Dermis microvascular lymphatic vessel endothelial cell (primary cell): ENCODE measurements around the gene GFRA1. TPM values are rescaled to one million over a fixed set of nuclear protein-coding genes. Genes with fewer than 3 reads are reported as not detected.
A peak's percentile ranks its signal among the peaks of the same experiment; 100 is the strongest.
"Not testable (repeated sequence)": the region's sequence is repeated elsewhere in the genome, so short reads cannot be mapped to it uniquely, and the experiment has no call there.

Experiments
- DNase-seq, 2 donors: peaks; one replicate each; pipeline versions ENCODE4 v3.0.0 to v3.0.0-alpha.2; 2010; ENCODE audit warnings: low read depth in 2 of 2
- total RNA-seq: library from RNA; depleted of rRNA; stranded (reverse); fragments of >200 nt; gene quantifications from 2 replicates; pipeline ENCODE4 v1.2.1, GENCODE V29; 2014

The GFRA1 gene
- total RNA-seq, 1 donor from 2014 or later, result 10.5 TPM

DNA sequence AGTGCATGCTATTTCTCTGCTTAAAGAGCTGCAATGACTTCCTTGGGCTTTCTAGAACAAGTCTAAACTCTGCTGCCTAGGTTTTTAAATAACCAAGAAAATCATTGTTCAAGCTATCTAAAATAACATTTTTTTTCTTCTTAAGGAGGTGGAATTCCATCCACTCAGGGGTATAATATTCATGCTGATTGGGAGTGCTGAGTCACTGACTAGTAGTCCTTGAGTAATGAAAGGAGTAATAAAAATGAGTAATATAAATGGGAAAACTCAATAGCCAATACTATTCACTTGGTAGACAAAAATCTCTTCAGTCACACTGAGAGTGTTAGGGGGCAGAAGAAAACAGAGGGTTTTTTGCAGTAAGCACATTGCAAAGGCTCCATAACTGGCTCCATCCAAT lies 72.0 kb downstream of the GFRA1 start:
- DNase-seq, result no peak

DNA sequence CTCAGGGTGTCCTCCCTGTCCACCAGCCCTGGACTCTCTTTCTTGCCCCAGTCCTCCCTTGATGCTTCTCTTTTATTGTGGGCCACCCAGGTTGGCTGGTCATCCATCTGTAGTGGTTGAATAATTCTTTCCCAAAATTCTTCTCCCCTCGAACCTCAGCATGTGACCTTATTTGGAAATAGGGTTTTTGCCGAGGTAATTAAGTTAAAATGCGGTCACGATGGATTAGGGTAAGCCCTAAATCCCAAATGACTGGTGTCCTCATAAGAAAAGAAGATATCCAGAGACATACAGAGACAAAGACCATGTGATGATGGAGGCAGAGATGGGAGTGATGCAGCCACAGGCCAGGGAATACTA lies 74.3 kb downstream of the GFRA1 start:
- DNase-seq, result no peak

- DNase-seq, result no peak
Measured at GRCh38 chr10:116197946-116198675, 74.9 kb downstream of the GFRA1 start.

DNA sequence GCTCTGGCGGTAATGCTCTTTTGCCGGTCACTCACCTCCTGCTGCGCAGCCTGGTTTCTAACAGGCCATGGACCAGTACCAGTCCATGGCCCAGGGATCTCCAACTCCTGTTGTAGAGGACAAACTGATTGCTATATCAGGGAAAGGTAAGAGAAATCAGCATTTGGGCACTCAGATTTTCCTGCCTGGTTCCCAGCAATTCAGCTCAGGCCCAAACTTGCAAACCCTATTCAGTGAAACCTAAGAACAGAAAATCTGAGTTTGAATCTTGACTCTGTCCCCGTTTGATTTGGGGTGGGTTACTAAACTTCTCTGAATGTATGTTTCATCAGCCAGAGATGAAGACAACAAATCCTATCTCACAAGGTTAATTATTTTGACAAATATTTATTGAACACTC lies 77.4 kb downstream of the GFRA1 start:
- DNase-seq, result no peak

- no peak for DNase-seq
Measured at GRCh38 chr10:116195039-116195438, 78.0 kb downstream of the GFRA1 start.

DNA sequence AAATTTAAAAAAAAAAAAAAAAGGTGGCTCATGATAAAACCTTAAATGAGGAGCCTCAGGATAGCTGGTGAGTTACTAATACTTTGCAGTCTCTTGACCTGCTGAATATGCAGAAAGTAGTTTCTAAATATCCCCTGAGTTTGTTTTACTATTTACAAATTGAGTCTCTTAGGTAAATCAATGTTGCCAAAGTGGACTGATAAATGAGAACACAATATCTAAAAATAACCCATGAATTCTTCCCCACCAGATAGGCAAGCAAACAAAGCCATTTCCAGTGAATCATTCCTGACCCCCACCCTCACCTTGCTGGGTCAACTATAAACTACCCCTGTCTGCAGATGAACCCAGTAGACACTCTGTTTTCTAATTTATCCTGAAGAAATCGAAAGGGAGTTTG lies 78.9 kb downstream of the GFRA1 start:
- DNase-seq, result no peak

DNA sequence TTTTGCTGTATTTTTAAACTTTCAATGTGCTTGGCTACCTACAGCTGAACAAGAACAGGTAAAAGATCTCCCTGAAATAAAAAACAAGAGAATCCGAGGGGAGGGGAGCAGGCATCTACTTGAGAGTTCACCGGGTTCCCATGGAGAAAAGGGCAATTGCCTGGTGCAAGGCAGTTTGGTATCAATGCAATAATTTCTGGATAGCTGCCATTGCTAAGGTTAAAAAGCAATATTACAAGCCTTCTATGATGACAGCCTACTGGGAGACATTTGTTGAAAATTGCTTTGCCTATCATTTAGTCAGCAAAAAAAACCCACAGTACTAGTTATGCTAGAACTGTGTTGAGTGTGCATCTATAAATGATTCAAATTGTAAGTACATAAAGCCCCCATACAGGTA lies 82.1 kb downstream of the GFRA1 start:
- no peak for DNase-seq

DNA sequence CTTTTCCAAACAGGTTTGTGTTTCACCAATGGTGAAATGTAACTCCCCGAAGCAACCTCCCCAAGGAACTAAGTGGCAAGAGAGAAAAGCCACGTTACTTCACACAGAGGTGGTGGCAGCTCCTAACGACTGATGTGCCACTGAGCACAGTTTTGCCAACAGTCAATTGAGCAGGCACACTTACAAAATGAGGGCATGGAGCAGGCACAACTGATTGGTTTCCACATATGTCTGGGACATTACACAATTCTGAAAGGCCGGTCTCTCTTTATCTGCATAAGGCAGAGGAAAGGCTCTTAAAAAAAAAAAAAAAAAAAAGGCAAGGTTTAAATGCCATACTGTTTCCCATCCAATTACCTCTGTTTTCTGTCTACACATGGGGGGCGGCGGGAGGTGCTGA lies 86.7 kb downstream of the GFRA1 start:
- no peak for DNase-seq

- no peak for DNase-seq
Measured at GRCh38 chr10:116185199-116185867, 87.7 kb downstream of the GFRA1 start.

DNA sequence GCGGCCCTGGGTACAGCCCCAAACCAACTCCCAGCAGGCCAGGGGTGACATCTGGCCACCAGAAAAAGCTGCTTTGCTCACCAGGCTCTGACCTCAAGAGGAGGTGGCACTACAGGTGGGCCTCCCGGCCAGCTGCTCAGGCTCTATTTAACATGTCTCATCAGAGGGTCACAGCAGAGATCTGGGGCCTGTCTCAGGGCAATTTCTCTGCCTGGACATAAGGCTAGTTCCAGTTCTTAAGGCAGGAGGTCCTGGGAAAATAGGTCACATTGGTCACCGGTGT lies 88.6 kb downstream of the GFRA1 start:
- DNase-seq, result no peak

GRCh38 chr10:116183733-116184511 lies 89.1 kb downstream of the GFRA1 start:
- DNase-seq, result peak in 1 of 2 donors; percentile 11

DNA sequence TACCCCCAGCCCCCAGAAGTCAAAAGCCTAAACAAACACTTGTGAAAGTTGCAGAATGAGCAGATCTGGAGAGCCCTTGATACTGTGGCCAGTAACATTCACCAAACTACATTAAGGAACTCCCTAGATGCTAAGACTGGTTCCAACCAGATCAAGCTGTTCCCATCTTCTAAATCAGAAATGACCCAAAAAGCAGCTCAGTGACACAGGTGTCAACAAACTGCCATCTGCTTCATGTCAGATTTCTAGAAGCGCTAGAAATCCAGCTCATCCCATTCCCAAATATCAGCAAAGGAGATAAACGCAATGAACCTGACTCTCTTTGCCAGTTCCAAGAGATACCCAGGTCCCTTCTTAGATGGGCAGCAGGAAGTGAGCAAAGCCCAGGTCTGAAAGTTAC lies 90.6 kb downstream of the GFRA1 start:
- DNase-seq, result no peak

DNA sequence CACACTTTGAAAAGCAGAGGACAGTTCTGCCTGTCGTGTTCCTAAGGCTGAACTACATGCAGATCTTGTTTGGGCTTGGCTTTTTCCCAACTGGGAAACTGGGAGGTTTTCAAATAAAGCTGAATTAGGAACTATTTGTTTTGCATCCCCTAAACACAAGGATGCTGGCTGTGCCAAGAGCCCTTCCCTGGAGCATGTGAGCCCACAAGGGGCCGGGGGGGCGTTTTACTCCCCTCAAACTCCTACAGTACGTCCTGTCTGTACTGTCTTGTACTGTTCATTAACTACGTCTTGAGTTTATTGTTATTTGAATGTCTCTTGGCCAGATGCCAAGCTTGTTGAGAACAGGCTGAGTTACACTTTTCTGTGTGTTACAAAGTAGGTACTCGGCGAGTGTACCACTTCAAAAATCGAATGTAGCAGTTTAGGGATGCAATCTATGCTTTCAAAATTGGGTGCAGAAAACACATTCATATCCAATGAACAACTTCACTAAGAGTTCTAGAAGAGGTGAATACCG lies 94.9 kb downstream of the GFRA1 start:
- no peak for DNase-seq

DNA sequence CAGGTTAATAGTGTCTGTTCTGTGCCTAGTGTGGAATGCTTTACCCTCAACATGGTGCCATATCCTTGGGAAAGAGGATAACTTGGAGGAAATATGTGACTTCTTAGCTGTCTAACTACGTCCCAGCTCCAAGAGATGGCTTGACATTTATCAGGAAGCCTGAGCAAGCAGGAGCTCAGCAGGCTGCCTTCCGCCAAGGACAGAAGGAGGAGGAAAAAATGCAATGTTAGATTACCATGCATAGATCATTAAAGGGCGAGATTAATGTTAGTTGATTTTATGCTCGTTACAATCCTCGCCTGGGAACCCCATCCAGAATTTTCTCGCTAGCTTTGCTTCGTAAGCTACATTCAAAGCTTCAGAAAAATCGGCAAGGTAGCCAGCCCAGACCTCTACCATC lies 97.8 kb downstream of the GFRA1 start:
- no peak for DNase-seq

- DNase-seq, result no peak
Measured at GRCh38 chr10:116171505-116171904, 101.5 kb downstream of the GFRA1 start.

DNA sequence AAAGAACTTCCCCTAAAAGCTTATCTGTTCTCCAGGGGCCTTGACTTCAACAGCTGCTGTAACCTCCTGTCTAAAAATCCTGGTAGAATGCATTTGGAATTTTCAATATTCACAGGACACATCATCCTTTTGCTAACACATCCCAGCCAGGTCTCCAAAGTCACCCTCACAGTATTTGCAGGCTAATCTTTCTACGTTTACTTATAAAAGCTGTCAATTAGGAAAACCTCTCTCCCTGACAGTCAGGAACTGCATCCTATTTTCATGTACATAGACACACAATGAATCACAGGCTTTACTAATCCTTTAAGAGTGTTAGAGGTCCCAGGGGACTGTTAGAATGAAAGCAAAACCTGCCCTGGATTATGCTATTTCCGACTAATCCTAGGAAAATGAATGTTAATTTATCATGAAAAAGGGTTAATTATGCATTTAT lies 102.2 kb downstream of the GFRA1 start:
- DNase-seq, result no peak

- no peak for DNase-seq
Measured at GRCh38 chr10:116169782-116170445, 103.1 kb downstream of the GFRA1 start.

GRCh38 chr10:116168745-116169144 lies 104.3 kb downstream of the GFRA1 start:
- no peak for DNase-seq

DNA sequence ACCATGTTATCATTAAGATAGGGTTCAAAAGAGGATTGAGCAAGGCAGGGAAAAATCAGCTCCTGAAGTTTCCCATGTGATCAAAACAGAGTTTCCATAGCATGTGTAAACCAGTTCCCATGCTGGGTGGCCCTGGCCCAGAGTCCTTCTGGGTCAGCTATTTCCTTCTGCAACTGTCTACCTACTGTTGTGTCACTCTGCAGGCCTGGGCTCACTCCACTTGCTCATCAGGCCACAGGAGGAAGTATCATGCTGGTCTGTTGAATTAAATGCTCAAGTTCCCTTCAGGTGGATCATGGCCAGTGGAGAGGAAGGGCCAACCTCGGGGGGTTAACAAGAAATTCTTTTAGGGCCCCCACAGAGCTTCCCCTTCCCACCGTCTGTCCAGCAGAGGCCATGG lies 104.7 kb downstream of the GFRA1 start:
- DNase-seq, result no peak

- not testable (repeated sequence) for DNase-seq
Measured at GRCh38 chr10:116165941-116166340, 107.1 kb downstream of the GFRA1 start.

GRCh38 chr10:116164291-116164690 lies 108.7 kb downstream of the GFRA1 start:
- DNase-seq, result no peak
